HG03442 (cell line): Measurements from ENCODE around the gene INPP5A.
"Not testable (repeated sequence)": the region's sequence is repeated elsewhere in the genome, so short reads cannot be mapped to it uniquely, and the experiment has no call there.

ENCODE experiments used
- ATAC-seq: cut with Tn5 transposase; IDR thresholded peaks from one replicate; pipeline ENCODE4 v1.9.1; 2021; ENCODE audit warnings: mild to moderate bottlenecking, moderate library complexity; ENCODE audit not compliant: unreplicated experiment

INPP5A gene

GRCh38 chr10:132592790-132593383, 55.3 kb downstream of the INPP5A start:
- ATAC-seq = no peak

- ATAC-seq = peak; percentile 52
Measured at GRCh38 chr10:132593389-132593788, 55.8 kb downstream of the INPP5A start.

- ATAC-seq = peak; percentile 60
Measured at GRCh38 chr10:132593900-132594876, 56.6 kb downstream of the INPP5A start.

GRCh38 chr10:132595021-132595420, 57.4 kb downstream of the INPP5A start:
- ATAC-seq = no peak

- no peak for ATAC-seq
Measured at GRCh38 chr10:132595854-132596253, 58.3 kb downstream of the INPP5A start.

GRCh38 chr10:132596742-132597279, 59.2 kb downstream of the INPP5A start:
- ATAC-seq = no peak

GRCh38 chr10:132597654-132598053, 60.1 kb downstream of the INPP5A start:
- ATAC-seq = no peak

- ATAC-seq = not testable (repeated sequence)
Measured at GRCh38 chr10:132599023-132599618, 61.5 kb downstream of the INPP5A start.

GRCh38 chr10:132599732-132600131, 62.1 kb downstream of the INPP5A start:
- ATAC-seq = no peak

GRCh38 chr10:132600416-132600815, 62.8 kb downstream of the INPP5A start:
- no peak for ATAC-seq

GRCh38 chr10:132601567-132601966, 64.0 kb downstream of the INPP5A start:
- no peak for ATAC-seq

- no peak for ATAC-seq
Measured at GRCh38 chr10:132602614-132603013, 65.0 kb downstream of the INPP5A start.

- no peak for ATAC-seq
Measured at GRCh38 chr10:132603851-132604533, 66.4 kb downstream of the INPP5A start.

GRCh38 chr10:132604686-132605085, 67.1 kb downstream of the INPP5A start:
- no peak for ATAC-seq

- no peak for ATAC-seq
Measured at GRCh38 chr10:132605390-132605789, 67.8 kb downstream of the INPP5A start.

- ATAC-seq = no peak
Measured at GRCh38 chr10:132606031-132606491, 68.5 kb downstream of the INPP5A start.

- no peak for ATAC-seq
Measured at GRCh38 chr10:132606536-132607316, 69.1 kb downstream of the INPP5A start.

GRCh38 chr10:132607491-132607890, 69.9 kb downstream of the INPP5A start:
- no peak for ATAC-seq

GRCh38 chr10:132607961-132608495, 70.4 kb downstream of the INPP5A start:
- no peak for ATAC-seq
